Measurements from ENCODE around the gene KRTAP6-2.

GRCh38 chr21:30642564-30642963 is 43.9 kb upstream of the KRTAP6-2 start, which contains the start of gene KRTAP20-3:
- TF ChIP-seq CTCF (IDR thresholded peaks at IDR 0.05 in 4 of 5, conservative IDR thresholded peaks at IDR 0.05 in 1 of 5) (no peak), POLR2A (IDR thresholded peaks at IDR 0.05) (no peak)
